Diencephalon (tissue), 1 donor: ENCODE data around the gene VWDE. TPM values are rescaled to one million over a fixed set of nuclear protein-coding genes. Genes with fewer than 3 reads are reported as not detected.

Experiments used
- total RNA-seq: library from RNA; depleted of rRNA; stranded (reverse); fragments of >200 nt; gene quantifications from one replicate; pipeline ENCODE4 v1.2.3, GENCODE V29; 2014

The VWDE gene
- 2.1 TPM for total RNA-seq

DNA sequence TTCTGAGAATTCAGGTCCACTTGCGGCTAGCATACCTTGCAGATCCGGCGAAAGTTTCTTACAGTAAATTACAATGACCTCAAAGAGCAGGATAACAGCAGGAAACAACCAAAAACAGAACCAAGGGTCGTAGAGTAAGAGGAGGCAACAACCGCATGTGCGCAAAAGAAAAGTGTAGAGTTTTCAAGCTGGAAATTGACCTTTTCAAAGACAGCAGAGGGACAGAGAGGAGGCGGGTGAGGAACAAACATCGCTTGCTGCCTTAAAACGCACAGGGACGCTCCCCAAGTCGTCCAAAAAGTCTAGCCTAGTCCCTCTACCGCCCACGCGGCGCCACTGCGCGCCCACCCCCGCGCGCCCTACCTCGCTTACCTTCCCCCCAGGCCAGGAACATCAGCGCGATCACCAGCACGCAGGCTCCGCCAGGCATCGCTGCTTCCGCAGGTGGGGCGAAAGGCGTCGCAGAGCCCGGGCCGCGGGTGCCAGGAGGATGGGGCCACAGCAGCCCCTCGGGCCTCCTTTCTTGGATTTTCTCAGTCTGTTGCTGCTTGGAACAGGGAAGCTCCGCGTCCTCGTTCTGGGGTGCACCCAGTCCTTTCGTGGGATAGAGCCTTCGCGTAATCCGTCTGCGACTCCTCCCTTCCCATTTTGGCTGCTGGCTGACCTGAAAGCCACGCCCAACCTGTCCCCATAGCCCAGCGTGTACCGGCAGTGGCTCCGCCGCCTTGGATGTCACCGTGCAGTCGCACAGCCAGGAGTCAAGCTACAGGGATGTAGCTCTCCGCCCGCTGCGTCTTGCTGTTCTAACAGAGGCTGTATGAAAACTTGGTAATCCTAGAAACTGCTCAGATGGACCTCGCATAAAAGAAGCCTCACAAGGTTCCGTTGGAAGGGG is at the start of gene VWDE:
Gene VWDE (minus strand): TSS at position 579 of the 895 bp plus-strand sequence. CDS start 149 bp downstream, at position 430.

Other genes with a start within 250 kb of the VWDE start
- gene TMEM106B, start 192.6 kb downstream of the VWDE start, total RNA-seq: 75.9 TPM
- gene SCIN, start 166.9 kb upstream of the VWDE start, total RNA-seq: 9.9 TPM